Glomerular visceral epithelial cell (primary cell): ENCODE results near the gene SEPTIN2.
"Not testable (repeated sequence)": the region's sequence is repeated elsewhere in the genome, so short reads cannot be mapped to it uniquely, and the experiment has no call there.

Experiments used
- DNase-seq: peaks from one replicate; pipeline ENCODE4 v3.0.0-alpha.2; 2016; ENCODE audit errors: extremely low spot score

The SEPTIN2 gene

GRCh38 chr2:241381872-241382271 is 66.1 kb downstream of the SEPTIN2 start:
- no peak for DNase-seq

GRCh38 chr2:241385450-241385849 is 69.7 kb downstream of the SEPTIN2 start:
- not testable (repeated sequence) for DNase-seq

- no peak for DNase-seq
These were observed 70.8 kb downstream of the SEPTIN2 start for GRCh38 chr2:241386519-241386918.

GRCh38 chr2:241389697-241390096 is 74.0 kb downstream of the SEPTIN2 start:
- DNase-seq, result no peak

GRCh38 chr2:241390301-241391206 is 74.8 kb downstream of the SEPTIN2 start:
- DNase-seq, result no peak

- DNase-seq, result peak; percentile 24
These were observed 76.4 kb downstream of the SEPTIN2 start for GRCh38 chr2:241391892-241392665.

- DNase-seq, result not testable (repeated sequence)
These were observed 77.0 kb downstream of the SEPTIN2 start for GRCh38 chr2:241392753-241393152.

GRCh38 chr2:241393524-241394196 is 77.9 kb downstream of the SEPTIN2 start:
- no peak for DNase-seq

- not testable (repeated sequence) for DNase-seq
These were observed 81.1 kb downstream of the SEPTIN2 start for GRCh38 chr2:241396809-241397208.

- no peak for DNase-seq
These were observed 84.5 kb downstream of the SEPTIN2 start for GRCh38 chr2:241399941-241400922.
